Activated T-helper 9 cell treated with anti-CD3 and anti-CD28 coated beads, Interleukin-2, amount 50 U/mL, for 16 hours (primary cell): ENCODE data around the gene MYL2.

Source experiments
- DNase-seq: peaks from one replicate; pipeline ENCODE4 v3.0.0-alpha.2; 2020; ENCODE audit warnings: low read depth

The MYL2 gene

GRCh38 chr12:110929818-110930217, 9.4 kb upstream of the MYL2 start:
- DNase-seq, result no peak

DNA sequence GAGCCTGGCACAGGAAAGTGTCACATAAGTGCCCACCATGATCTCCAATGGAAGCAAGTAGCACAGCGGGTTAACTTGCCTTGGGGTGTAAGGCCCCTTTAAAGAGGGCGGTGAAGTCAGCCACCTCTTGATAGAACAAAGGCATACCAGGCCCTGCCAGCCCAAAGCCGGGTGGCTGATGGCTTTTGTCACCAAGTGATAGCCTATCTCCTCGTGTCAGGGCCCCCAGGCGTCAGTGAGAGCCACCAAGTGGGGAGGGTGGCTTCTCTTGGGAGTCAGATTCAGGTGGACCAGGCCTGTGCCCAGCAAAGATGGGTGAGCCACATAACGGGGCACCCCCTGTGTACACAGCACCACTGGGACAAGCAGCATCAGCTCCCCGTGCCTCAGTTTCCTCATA, 8.3 kb upstream of the MYL2 start:
- DNase-seq, result no peak

- DNase-seq, result no peak
Observed at GRCh38 chr12:110927546-110927945, 7.2 kb upstream of the MYL2 start.

GRCh38 chr12:110923692-110924334, 3.4 kb upstream of the MYL2 start:
- no peak for DNase-seq

DNA sequence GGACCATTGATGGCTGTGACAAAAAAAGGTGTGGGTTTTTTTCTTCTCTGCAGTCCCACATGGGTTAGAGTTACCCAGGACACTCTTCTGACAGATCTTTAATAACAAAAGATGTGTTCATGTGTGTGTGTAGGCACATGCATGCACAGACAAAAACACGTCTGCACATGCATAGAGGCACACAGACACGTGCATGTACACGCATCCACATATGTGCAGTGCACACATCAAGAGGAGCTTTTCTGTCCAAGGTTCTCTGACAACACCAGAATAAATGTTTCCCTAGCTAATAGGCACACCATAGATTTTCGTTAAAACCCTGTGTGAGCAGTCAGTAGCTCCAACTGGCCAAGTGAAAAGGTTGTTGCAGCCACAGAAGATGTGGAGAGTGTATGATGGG, 2.8 kb upstream of the MYL2 start:
- DNase-seq, result no peak

DNA sequence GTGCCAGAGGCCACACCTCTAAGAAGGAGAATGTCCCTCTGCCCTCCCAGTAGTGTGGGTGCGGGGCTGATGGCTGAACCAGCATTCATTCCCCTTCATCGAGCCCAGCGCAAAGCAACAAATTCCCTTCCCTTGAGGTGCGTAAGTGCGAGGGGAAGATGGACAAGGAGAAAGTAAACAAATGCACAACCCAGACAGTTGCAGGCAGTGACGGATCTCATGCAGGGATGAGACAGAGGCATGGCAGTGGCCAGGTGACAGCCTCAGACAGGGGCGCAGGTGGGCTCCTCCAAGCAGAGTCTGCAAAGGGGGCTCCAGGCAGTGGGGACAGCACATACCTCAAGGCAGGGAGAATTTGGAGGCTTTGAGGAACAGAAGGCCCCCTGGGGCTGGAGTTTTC, 2.3 kb upstream of the MYL2 start:
- DNase-seq, result no peak

DNA sequence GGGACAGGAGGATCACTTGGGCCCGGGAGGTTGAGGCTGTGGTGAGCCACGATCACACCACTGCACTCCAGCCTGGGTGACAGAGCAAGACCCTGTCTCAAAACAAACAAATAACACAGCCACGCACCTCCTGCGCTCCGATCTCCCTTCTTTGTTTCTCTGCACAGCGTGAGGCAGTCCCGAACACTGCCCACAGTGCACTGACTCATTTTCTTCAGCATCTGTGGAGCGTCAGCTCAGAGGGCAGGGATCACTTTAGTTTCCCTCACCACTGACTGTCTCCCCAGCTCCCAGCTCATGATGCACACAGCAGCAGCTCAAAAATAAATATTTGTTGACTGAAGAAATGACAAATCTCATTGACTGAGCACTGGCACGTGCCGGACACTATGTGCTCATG, 883 bp upstream of the MYL2 start:
- no peak for DNase-seq

- no peak for DNase-seq
Observed at GRCh38 chr12:110919720-110920119, 659 bp downstream of the MYL2 start.

DNA sequence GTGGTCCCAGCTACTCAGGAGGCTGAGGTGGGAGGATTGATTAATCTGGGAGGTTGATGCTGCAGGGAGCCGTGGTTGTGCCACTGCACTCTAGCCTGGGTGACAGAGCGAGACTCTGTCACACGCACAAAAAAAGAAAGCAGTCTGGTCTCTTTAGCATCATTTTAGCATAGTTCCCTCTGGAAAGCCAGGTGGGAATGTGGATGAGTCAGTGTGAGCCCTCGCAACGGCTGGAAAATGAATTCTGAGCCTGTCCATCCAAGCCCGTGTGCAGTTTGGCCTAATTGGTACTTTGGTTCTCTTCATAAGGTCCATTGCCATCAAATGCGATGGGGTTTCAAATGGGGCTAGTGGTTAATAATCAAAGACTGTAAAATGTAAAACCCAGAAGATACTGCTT, 2.4 kb downstream of the MYL2 start:
- DNase-seq, result no peak

- DNase-seq, result no peak
Observed at GRCh38 chr12:110917467-110917866, 2.9 kb downstream of the MYL2 start.

DNA sequence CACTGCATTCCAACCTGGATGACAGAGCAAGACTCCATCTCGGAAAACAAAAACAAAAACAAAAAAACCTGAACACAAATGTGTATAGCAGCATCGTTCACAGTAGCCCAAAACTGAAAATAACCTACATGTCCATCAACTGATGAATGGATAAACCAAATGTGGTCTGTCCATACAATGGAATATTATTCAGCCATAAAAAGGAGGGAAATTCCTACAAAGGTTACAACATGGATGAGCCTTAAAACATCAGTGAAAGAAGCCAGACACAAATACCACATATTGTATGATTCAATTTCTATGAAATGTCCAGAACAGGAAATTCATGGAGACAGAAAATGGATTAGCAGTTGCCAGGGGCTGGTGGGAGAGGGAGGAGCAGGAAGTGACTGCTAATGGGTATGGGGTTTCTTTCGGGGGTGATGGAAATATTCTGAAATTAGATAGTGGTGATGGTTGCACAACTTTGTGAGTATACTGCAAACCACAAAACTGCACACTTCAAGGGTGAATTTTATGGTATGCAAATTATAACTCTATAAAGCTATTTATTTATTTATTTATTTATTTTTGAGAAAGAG, 4.0 kb downstream of the MYL2 start:
- DNase-seq, result no peak

GRCh38 chr12:110913119-110914056, 7.0 kb downstream of the MYL2 start:
- no peak for DNase-seq

GRCh38 chr12:110912263-110912662, 8.1 kb downstream of the MYL2 start:
- DNase-seq, result no peak

DNA sequence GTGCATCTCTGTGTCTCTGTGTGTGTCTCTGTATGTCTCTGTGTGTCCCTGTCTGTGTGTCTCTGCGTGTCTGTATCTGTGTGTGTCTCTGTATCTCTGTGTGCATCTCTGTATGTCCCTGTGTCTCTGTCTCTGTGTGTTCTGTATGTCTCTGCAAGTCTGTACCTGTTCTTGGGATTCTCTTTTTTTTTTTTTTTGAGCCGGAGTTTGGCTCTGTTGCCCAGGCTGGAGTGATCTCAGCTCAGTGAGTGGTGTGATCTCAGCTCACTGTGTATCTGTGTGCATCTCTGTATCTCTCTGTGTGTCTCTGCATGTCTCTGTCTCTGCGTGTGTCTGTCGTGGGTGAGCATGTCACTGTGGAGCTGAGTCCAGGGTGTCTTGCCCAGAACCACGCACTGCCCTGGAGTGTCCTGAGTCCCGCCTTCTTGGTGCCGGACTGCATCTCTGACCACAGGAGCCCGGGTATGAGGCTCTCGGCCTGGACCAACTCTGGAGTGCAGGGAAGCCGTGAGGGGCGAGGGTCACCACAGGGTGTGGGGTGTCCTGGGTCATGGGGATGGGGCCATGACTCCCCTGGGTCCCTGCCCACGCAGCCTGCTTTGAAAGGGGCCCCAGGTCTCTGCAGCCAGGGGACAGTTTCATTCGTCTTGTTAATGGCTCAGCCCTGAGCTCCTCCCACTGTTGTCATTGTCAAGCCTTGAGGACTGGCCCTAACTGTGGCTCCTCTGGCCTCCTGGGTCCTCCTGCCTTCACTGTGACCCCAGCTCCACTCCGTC, 11.8 kb downstream of the MYL2 start:
- DNase-seq, result no peak

- DNase-seq, result no peak
Observed at GRCh38 chr12:110907583-110907982, 12.8 kb downstream of the MYL2 start.

DNA sequence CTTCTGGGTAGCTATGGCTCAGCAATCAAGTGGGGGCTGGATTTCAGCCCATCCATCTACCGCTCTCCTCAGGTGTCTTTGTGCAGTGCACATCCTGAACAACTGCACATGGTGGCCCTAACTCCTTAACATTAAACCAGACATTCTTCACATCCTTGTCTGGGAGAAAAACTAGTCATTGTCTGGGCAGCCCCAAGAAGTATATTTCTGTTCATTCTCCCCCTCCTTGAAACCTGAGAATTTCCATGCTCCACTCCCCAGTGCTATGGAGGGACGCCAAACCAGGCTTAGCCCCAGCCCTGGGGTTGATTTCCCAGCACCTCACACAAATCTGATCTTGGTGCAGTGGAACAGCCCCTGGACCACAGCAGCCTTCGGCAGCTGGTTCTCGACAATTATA, 13.4 kb downstream of the MYL2 start:
- no peak for DNase-seq

- DNase-seq, result no peak
Observed at GRCh38 chr12:110906516-110906915, 13.9 kb downstream of the MYL2 start.

GRCh38 chr12:110906083-110906482, 14.3 kb downstream of the MYL2 start:
- no peak for DNase-seq

DNA sequence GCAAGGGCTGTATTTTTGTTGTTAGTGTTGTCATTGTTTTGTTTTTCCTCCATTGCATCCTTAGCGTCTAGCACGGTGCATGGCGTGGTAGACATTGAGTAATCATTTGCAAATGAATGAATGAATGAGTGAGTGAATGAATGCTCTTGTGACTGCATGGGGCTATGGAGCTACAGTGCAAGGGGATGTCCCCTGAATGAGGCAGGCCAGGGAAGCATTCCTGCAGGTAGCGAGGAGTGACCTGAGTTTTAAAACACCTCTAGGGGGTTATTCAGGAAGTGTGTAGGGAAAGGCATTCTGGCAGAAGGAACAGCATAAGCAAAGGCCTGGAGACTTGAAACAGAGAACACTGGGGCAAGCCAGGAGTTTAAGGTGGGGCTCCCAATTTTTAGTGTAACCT, 16.9 kb downstream of the MYL2 start:
- no peak for DNase-seq

DNA sequence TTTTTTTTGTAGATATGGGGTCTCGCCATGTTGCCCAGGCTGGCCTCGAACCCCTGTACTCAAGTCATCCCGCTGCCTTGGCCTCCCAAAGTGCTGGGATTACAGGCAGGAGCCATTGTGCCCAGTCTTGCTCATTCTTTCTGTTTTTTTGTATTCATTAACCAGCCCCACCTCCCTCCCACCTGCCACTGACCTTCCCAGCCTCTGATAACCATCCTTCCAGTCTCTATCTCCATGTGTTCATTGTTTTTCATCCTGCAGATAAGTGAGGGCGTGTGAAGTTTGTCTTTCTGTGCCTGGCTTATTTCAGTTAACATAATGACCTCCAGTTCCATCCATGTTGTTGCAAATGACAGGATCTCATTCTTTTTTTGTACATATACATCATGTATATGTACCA, 19.0 kb downstream of the MYL2 start:
- no peak for DNase-seq

GRCh38 chr12:110896559-110896958, 23.8 kb downstream of the MYL2 start:
- DNase-seq, result no peak

DNA sequence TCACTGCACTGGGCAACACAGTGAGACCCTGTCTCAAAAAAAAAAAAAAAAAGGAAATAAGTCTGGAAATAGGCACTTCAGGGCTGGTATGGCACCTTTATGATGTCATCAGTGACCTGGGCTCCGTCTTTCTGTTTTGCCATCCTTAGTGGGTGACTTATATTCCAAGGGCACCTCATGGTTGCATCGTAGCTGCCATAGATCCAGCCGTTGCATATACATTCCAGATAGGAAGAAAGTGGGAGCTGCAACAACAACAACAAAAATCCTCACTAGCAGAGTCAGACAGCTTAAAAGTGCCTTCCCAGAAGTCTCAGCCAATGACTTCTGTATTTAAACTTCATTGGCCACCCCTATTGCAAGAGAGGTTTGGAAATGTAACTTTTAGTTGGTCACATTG, 26.4 kb downstream of the MYL2 start:
- no peak for DNase-seq
